ENCODE data around the gene NINL.
A peak's percentile ranks its signal among the peaks of the same experiment; 100 is the strongest.

NINL gene

DNA sequence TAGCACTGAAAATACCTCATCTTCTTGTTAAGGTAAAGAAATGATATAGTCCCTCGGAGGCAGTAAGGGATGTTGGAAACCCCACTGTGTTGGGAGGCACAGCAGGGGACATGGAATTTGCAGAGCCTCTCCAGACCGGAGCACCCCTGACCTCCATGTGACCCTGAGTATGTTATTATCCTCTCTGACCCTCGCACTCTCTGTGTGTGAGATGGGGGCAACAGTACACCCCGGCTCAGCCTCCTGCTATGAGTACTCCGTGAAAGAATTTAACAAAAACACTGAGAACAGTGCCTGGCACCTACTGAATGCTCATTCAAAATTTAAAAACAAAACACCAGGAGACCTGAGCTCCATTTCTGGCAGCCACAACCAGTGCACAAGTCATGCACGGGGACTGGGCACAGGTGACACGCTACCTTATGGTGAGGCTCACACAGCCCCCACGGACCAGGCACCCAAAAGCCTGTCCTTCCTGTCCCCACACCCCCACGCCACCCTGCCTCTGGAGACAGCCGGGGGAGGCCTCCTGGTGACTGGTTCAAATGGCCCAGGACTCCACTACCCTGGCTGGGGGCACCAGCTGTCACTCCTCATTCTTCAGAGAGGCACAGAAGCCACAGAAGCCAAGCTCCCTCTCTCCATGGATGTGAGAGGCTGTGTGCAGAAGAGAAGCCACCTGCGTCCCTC, 6.1 kb downstream of the NINL start:
- in situ Hi-C loops (cut with HindIII; ENCODE audit: low sequenced_read_pairs): no loop called here
- TF ChIP-seq, protein P1, sequence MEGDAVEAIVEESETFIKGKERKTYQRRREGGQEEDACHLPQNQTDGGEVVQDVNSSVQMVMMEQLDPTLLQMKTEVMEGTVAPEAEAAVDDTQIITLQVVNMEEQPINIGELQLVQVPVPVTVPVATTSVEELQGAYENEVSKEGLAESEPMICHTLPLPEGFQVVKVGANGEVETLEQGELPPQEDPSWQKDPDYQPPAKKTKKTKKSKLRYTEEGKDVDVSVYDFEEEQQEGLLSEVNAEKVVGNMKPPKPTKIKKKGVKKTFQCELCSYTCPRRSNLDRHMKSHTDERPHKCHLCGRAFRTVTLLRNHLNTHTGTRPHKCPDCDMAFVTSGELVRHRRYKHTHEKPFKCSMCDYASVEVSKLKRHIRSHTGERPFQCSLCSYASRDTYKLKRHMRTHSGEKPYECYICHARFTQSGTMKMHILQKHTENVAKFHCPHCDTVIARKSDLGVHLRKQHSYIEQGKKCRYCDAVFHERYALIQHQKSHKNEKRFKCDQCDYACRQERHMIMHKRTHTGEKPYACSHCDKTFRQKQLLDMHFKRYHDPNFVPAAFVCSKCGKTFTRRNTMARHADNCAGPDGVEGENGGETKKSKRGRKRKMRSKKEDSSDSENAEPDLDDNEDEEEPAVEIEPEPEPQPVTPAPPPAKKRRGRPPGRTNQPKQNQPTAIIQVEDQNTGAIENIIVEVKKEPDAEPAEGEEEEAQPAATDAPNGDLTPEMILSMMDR (IDR thresholded peaks at IDR 0.05; ENCODE audit: low read depth, low read length): no peak
- DNase-seq (ENCODE audit: low read depth, low spot score): peak; percentile 63
- no peak overlapping the region for H3K4me3 ChIP-seq (ENCODE audit: low read depth, low read length)

DNA sequence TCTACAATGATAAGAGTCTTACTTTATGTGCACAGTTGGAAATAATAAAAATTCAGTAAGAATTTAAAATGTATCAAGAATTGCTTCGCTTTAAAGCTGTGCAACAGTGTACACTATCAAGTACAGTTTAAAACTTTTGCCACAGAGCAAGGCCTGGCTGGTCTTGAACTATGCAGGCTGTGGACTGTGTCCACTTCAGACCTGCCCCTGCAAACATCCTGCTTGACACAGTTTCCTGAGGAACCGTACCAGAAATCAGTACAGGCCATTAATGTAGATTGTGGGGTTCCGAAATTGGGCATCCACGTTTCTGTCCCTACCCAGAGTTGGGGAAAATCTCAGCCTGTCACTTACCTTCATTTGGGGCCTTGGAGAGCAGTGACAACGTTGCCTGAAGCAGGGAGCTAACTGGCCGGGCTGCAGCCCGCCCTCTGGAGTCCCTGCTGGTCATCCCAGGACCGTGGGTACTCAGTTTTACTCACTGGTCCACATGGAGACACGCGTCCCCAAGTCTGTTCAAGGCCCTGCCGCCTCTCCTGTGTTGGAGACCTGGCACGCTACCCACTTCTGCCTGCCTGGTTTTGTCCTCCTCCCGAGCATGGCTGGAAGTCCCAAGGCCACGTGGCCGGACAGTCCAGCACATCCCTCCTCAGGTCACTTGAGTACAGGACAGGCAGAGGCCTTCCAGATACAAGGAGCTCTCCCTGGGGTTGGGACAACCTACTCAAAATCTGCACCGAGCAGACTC, 8.4 kb downstream of the NINL start:
- DNase-seq (ENCODE audit: low read depth, low spot score): no peak
- no peak overlapping the region for H3K4me3 ChIP-seq (ENCODE audit: low read depth, low read length)
- in situ Hi-C loops (cut with HindIII; ENCODE audit: low sequenced_read_pairs): no loop called here
- TF ChIP-seq, protein P1 (IDR thresholded peaks at IDR 0.05; ENCODE audit: low read depth, low read length): no peak

DNA sequence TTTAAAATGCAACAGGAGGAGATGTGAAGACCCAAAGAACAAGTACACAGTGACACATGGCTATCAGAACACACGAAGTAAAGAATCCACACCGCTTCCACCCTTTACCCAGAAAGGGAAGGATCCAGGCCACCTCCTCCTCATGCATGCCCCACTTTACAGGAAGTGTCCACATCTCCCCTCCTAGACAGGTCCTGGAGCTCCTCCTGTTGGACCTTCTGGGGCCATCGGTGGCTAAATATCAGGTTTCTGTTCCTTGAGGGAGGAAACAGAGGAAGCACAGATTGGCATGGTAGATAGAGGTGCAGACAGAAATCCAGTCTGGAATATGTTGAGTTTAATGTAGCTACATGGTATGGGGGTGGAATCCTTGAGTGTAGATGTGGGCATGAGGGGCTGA, 10.9 kb downstream of the NINL start:
- peak; percentile 41 for DNase-seq (ENCODE audit: low read depth, low spot score)
- H3K4me3 ChIP-seq (ENCODE audit: low read depth, low read length): no peak overlapping the region
- in situ Hi-C loops (cut with HindIII; ENCODE audit: low sequenced_read_pairs): no loop called here
- TF ChIP-seq, protein P1 (IDR thresholded peaks at IDR 0.05; ENCODE audit: low read depth, low read length): peak; percentile 57

DNA sequence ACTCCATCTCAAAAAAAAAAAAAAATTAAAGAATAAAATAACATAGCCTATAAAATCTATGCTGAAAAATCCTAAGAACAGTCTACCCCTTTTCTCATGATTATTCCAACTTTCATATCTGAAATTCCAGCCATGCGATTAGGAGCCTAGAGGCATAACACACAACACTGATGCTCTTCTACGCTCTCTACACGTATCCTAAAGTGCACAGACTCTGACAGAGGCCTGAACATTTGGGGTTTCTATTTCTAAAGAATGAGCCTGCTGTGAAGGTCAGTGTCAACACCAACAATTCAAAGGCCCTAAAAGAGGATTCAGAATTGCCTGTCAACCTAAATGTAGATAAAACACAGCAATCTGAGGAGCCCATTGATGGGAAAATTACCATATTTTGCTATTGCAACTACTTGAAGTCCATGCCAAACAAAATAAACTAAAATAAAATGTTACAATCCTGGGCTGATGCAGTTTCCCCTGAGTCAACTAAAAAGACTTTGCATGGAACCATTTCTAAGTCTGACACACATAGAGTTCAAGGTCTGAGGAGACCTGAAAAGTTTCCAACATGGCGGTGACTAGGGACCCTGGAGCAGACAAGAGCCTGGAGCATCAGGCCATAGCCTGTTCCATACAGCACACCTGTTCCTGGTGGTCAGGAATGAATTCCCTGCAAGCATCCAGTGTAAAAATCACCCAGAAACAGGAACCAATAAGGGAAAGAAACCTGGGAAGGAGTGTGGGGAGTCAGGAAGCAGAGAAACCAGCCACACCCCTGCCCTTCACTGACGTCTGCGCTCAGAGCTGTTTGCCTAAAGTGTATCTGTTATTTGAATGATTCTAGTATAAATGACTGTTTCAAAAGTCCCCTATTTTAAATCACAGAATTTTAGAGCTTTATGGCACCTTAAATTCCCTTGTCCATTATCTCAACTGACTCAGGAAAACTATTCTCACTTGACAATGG, 11.8 kb downstream of the NINL start:
- TF ChIP-seq, protein P1 (IDR thresholded peaks at IDR 0.05; ENCODE audit: low read depth, low read length): no peak
- in situ Hi-C loops (cut with HindIII; ENCODE audit: low sequenced_read_pairs): no loop called here
- peak; percentile 88 for DNase-seq (ENCODE audit: low read depth, low spot score)
- no peak overlapping the region for H3K4me3 ChIP-seq (ENCODE audit: low read depth, low read length)

DNA sequence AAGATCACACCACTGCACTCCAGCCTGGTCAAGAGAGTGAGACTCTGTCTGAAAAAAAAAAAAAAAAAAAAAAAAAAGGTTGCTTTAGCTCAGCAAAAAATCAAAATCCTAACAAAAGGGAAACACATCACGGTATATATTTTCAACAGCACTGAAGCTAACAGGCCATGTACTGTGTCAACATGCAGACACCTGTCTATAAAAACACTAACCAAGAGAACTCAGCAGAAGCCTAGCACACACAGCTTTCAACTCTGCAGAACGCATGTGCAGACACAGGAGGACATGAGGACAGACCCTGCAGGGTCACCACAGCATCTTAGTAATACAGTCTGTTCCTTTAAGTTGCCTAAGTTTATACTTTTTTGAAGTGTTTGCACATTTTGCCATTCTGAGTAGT, 13.5 kb downstream of the NINL start:
- DNase-seq (ENCODE audit: low read depth, low spot score): no peak
- in situ Hi-C loops (cut with HindIII; ENCODE audit: low sequenced_read_pairs): no loop called here
- H3K4me3 ChIP-seq (ENCODE audit: low read depth, low read length): no peak overlapping the region
- TF ChIP-seq, protein P1 (IDR thresholded peaks at IDR 0.05; ENCODE audit: low read depth, low read length): no peak

DNA sequence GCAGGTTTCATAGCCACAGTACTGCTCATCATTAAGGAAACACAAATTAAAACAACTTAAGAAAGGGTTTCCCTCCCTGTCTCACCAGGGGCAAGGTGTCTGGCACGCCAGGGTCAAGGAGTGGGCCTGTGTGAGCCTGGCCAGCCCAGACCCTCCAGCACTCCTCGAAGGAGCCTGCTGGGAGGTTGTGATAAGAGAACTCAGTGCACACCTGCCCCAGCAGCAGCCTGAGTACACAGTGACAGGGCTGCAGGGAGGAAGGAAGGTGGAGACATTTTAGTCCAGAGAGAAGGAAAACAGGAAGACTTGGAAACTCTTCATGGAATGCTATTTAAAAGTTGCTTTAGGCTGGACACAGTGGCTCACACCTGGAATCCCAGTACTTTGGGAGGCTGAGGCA, 14.1 kb downstream of the NINL start:
- H3K4me3 ChIP-seq (ENCODE audit: low read depth, low read length): no peak overlapping the region
- TF ChIP-seq, protein P1 (IDR thresholded peaks at IDR 0.05; ENCODE audit: low read depth, low read length): no peak
- in situ Hi-C loops (cut with HindIII; ENCODE audit: low sequenced_read_pairs): no loop called here
- no peak for DNase-seq (ENCODE audit: low read depth, low spot score)
